NCI-H1092 (cell line): ENCODE results near the gene PARD6B.
"Not testable (repeated sequence)": the region's sequence is repeated elsewhere in the genome, so short reads cannot be mapped to it uniquely, and the experiment has no call there.

Source experiments
- DNase-seq: peaks from one replicate; lab custom pipeline; 2025; lab: John Stamatoyannopoulos, UW

Gene PARD6B

DNA sequence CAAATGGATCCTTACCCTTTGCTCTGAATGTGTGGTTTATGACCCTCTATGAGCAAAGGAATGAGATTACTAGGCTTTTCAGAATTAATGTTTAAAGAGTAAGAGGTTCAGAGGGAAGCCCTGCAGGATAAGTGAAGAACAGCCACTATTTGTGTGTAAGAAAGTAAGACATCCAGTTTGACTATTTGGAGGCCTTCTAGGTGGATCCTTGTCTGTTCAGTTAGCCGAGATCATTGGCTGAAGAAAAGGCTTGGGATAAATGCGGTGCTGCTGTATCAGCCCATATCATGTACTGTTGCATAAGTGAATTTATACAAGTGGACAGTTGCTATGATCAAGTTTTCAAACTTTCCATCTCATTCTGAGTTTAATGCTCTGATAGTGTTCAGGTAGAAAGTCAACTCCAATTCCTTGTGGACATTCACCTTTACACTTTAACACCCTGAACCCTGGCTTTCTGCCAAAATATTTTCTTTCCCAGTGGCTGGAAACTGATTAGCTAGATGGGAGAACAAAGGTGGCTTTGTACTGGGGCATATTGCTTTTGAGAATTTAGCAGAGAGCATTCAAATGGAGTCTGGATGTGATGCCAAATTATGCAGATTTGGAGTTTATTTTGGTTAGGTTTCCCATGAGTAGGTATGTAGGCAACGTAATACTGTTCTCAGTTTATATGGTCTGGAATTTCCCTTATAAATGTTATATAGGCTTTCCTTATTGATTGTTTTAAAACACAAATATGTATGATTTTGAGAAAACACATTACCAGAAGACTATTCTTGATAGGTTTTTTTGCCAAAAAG is 15.0 kb downstream of the PARD6B start:
- DNase-seq: no peak

DNA sequence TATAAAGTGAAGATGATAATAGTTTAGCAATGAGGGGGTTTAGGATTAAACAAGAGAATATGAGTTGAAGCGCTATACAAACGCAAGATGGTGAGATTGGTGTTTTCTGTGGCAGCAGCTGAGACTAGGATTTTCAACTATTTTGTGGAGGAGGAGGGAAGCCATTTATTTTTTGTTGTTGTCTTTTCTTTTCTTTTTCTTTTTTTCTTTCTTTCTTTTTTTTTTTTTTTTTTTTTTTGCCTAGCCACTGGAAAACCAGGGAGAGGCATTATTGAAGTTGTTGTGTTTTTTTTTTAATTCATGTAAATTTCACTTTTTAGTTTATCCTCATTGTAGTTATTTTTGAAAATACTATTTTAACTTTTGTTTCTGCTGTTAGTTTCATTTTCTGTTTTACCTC is 15.9 kb downstream of the PARD6B start:
- DNase-seq: no peak

DNA sequence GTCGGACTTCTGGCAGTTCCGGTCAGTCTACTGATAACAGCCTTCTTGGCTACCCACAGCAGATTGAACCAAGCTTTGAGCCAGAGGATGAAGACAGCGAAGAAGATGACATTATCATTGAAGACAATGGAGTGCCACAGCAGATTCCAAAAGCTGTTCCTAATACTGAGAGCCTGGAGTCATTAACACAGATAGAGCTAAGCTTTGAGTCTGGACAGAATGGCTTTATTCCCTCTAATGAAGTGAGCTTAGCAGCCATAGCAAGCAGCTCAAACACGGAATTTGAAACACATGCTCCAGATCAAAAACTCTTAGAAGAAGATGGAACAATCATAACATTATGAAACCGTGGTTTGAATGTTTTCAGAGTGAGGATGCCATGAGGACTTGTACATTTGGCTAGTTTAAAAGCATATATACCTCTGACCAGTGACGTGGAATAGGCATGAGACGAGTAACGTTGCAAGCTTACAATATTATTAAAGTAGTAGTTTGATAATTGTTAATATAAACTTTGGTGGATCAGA is 18.8 kb downstream of the PARD6B start:
- DNase-seq: no peak

DNA sequence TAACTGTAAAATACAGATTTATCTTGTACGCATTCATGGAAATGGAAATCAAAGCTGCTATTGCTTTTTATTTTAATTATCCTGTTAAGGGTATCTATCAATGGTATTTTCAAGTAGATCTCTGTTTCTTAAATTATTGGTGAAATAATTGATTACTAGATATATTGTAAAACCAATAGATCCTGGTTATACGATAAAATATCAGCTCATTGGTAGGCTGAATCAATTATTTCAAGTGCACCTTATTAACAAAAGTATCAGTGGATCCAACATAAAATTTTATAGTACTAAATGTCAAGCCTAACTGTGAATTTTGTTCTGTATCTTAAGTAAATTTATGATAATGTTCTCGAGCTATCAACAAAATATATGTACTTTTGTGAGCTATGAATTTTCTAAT is 21.8 kb downstream of the PARD6B start:
- no peak for DNase-seq

DNA sequence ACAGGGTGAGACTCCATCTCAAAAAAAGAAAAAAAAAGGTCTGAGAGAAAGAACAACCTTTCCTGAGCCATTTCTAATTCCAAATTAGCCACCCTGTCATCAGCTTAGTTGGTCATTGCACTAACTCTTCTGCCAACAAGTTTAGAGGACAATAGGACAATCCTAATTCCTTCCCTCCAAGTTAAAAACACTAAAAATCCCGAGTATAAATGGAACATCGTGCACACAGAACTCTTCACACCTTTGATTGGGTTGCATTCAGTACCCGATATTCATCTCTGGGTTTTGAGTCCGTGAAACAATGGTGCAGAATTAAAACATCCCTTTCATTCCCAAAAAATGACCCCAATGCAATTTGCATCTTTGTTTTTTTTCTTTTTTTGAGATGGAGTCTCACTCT is 23.0 kb downstream of the PARD6B start:
- no peak for DNase-seq

DNA sequence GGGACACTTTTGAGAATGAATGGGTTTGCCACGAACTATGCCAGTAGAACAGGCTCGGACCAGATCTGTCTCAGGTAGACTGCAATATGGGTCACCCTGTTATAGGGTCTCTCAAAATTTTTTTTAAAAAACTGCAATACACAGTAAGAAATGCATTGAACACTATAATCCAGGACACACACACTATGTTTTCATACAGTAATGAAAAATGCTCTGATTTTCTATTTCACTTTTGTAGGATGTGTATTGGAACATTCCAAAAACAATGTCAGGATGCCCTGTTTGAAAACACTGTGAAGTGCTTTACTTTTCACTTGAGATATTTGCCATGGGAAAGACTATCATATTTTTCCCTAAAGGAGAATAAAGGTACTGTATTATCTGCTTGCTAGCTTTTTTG is 25.1 kb downstream of the PARD6B start:
- DNase-seq: no peak

DNA sequence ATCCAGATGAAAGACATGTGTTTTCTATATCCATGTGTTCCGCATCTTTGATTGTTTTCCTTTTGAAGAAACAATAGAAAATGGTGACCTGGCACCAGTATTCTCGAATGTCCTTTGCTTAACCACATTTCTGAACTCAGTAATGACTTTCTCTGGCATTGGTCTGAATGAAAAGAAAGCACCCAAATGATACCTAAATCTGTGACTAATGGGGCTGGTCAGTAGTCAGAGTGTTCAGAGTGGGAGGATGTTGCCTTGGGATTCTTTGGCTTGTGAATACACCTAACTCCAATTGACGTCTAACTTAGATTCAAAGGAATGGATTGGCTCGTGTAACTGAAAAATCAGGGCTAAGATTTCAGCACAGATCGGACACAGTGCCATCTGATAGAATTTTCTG is 27.1 kb downstream of the PARD6B start:
- no peak for DNase-seq

DNA sequence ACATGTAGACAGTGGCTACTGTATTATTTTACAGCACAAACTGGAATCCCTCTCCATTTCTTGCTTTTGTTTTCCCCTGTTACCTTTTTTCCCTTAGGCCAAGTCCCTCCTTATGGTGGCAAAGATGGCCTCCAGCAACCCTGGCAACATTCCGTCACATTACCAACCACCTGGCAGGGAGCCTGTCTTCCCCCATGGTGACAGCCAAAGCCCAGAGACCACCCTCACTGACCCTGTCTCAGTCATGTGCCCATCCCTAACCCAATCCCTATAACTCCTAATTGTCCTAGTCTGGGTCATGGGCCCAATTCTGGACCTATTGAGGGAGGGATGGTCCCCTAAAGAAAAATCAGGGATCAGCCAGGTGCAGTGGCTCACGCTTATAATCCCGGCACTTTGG is 27.6 kb downstream of the PARD6B start:
- DNase-seq: no peak

DNA sequence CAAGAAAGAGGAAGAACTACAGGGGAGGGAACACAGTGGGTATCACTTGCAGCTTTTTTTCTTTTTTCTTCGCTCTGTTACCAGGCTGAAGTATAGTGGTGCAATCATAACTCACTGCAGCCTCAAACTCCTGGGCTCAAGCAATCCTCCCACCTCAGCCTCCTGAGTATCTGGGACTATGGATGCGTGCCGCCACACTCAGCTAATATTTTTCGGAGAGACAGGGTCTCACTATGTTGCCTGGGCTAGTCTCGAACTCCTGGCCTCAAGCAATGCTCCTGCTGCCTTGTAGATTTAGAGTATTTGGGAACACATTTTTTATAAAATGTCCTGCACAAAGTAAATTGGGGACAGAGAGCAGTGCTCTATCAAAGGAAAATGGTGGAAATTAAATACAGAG is 28.3 kb downstream of the PARD6B start:
- no peak for DNase-seq

DNA sequence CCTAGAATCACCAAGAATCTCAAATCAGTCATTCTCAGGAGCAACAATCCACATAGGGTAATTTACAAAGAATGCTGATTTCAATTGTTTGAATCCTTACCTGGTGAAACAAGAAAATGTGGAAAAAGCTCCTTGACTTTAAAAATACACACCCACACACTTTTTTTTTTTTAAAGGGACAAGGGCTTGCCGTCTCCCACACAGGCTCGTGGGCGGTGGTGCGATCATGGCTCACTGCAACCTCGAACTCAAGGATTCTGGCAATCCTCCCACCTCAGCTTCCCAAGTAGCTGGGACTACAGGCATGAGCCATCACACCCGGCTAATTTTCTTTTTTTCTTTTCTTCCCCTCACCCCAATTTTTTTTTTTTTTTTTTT is 30.7 kb downstream of the PARD6B start:
- DNase-seq: no peak

DNA sequence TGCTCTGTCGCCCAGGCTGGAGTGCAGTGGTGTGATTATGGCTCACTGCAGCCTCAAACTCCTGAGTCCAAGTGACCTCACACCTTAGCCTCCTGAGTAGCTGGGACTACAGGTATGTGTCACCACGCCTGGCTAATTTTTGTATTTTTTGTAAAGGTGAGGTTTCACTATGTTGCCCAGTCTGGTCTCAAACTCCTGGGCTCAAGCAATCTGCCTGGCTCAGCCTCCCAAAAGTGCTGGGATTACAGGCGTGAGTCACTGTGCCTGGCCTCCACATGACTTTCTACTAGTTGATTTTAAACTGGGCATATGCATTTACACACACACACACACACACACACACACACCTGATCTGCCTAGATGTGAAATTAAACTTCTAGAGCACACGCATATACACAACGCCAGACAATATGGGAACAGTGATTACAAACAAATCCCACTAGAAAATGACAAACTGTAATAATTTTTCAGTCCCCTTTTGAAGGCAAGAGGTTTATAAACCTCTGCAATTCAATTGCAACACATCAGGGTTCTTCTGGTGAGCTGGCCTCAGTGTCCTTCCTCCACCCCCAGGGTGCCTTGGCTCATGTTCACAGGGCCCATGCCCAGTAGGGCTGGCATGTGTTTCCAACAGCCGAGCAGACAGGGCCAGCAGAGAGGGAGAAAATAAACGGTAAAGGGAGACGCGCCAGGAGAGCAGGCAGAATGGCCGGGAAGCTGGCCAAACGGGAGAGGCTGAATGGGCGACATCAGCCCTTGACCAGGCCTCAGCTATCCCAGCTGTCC is 31.2 kb downstream of the PARD6B start:
- DNase-seq: peak; percentile 92

DNA sequence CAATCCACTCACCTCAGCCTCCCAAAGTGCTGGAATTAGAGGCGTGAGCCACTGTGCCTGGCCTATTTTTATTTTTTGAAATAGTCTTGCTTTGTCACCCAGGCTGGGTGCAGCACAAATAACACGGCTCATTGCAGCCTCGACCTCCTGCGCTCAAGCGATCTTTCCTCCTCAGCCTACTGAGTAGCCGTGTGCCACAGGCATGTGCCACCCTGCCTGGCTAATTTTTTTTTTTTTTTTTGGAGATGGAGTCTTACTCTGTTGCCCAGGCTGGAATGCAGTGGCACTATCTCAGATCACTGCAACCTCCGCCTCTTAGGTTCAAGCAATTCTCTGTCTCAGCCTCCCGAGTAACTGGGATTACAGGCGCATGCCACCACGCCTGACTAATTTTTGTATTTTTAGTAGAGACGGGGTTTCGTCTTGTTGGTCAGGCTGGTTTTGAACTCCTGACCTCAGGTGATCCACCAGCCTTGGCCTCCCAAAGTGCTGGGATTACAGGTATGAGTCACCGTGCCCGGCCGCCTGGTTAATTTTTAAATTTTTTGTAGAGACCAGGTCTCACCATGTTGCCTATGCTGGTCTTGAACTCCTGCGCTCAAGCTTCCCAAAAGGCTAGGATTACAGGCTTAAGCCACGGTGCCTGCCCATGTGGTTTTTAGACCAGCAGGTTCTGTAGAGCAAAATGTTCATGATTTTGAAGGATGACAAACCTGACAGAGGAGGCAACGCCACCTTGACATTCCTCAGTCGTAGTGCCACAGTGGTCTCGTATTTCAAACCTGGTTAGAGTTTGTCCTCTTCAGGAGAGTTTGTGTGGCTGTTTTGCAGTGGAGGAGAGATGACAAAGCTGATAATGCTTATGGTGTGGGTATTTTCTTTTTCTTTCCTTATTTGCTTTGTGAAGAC is 32.4 kb downstream of the PARD6B start:
- DNase-seq: not testable (repeated sequence)

DNA sequence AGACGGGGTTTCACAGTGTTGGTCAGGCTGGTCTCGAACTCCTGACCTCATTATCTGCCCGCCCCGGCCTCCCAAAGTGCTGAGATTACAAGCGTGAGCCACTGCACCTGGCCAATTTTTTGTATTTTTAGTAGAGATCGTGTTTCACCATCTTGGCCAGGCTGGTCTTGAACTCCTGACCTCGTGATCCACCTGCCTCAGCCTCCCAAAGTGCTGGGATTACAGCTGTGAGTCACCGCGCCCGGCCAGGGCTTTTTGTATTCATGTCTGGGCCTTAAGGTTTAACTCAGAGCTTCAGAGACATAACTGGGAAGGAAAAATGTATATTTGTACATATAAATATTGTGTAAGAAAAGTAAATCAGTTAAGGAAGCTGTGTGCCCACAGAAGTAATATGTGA is 33.9 kb downstream of the PARD6B start:
- not testable (repeated sequence) for DNase-seq

DNA sequence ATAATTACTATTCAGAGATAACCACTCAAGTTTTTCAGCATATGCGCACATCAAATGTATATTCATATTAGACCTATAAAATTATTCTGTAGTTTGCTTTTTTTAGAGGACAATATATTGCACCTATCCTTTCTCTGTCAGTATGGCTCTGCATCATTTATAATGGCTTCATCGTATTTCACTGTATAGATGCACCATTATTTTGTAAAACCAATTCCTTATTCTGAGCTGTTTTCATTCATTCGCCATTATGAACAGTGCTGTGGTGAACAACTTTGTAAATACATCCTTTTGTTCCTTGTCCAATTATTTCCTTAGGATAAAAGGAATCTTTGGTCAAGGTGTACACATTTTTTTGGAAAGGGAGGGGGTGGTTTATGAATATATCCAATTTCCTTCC is 34.3 kb downstream of the PARD6B start:
- DNase-seq: no peak

DNA sequence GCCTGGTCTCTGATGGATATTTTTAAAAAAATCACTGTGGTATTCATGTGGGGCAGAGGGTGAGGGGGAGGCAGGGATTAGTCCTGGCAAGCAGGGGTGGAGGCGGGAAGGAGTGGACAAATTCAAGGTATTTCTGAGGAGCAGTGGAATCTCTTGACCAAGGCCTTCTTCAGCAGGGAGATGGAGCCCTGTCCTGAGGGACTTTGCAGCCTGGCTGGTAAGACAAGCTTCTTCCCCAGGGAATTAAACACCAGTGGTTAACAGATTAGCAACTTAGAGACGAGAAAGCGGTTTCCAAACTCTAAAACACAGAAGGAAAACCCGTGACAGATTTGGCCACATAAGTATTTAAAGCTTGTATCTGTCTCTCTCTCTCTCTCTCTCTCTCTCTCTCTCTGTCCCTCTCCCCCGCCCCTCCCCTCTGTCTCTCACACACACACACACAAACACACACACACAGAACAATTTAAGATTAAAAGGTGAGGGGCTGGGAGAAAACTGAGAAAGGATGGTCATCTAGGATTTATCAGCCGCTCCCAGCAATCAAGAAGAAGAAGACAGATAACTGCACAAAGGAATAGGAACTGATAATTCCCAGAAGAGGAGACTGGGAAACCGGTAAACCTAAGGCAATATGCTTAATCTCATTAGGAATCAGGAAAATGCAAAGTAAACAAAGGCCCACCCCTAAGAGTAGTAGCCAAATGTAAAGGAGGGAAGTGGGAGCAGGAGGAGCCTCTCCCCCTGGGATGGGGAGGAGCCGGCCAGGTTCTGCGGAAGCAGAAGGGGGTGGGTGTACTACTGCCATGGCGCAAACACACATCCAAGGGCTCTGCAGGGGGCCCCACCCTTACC is 35.8 kb downstream of the PARD6B start:
- DNase-seq: not testable (repeated sequence)

DNA sequence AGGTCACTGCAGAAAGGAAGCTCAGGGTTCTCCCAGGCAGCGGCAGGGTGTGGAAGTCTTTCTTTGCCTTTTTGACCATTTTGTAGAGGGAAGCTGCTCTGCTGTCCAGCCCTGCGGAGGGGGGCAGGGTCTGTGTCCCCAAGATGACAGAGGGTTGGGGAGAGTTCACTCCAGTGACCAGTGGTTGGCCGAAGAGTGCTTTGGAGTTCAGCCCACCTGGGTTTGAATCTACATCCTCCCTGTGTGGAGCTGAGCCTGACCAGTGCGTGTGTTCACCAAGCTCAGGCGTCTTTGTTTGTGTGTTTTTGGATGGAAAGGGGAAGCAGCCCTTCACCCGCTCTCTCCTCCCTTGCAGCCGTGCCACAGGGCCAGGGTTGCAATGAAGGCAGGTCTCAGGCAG is 37.6 kb downstream of the PARD6B start:
- not testable (repeated sequence) for DNase-seq

DNA sequence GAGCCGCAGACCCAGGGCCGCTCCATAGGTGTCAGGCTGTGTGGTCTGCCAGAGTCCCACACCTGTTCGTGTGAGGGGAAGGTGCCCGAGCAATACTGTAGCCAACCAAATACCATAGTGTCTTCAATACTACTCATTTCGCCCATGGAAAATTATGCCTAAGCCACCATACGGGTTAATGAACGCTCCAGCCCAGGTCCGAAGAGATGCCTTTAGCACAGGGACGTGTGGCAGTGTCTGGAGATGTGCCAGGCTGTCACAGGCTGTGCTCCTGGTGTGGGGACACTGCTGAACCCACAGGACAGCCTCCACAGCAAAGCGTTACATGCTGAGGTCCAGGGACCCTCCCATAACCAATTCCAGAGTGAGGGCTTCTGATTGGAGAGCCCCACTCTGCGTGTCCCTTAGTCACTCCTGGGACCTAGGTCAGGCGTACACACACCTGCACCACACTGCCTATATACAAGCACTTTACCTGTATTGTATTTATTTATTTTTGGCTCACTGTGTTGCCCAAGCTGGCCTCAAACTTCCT is 38.2 kb downstream of the PARD6B start:
- not testable (repeated sequence) for DNase-seq

DNA sequence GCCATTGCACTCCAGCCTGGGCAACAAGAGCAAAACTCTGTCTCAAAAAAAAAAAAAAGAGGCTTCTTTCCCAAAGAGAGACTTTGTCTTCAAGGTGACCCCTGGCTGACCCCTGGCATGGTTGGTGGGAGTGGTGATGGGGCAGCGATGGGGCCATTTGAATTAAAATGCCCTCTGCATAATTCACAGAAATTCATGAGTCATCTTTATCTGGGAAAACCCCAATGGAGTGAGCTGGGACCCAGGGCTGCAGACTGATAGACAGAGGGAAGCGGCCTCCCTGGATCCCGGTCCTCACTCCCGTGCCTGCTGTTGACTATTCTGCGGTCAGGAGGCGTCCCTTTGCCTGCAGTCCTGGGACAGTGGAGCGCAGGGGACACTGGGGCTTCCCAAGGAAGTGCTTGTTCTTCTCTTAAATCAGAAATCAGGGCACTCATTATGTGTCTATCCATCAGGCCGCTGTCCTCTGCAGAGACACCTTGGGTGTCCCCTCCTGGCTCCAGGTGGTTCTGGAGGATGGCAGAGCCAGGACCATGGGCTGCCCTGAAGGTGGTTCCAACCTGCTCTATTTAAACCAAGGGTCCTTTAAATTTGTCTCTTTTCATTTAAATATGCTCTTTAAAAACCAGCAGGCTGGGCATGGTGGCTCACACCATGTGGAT is 40.2 kb downstream of the PARD6B start:
- not testable (repeated sequence) for DNase-seq

DNA sequence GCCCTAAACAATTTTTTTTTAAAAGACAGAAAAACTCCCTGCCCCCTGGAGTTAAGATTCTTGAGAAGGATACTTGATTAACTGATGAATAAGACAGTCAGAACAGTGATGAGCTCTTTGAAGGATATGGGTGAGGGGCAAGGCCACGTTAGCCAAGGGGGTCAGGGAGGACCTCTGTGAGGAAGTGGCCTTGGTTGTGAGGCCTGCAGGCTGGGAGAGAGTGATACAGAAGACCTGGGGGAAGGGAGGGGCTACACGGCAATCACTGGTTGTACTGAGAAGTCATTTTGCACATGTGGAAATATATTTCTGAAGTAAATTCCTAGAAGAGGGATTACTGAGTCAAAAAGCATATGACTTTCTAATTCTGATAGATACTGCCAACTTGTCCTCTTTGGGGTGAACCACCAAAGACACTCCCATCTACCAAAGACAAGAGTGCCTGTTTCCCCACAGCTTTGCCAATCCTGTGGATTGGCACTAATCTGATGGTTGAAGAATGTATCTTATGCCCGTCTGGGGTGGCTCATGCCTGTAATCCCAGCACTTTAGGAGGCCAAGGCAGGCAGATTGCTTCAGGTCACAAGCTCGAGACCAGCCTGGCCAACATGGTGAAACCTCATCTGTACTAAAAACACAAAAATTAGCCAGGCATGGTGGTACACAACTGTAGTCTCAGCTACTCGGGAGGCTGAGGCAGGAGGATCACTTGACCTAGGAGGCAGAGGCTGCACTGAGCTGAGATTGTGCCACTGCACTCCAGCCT is 41.2 kb downstream of the PARD6B start:
- no peak for DNase-seq

DNA sequence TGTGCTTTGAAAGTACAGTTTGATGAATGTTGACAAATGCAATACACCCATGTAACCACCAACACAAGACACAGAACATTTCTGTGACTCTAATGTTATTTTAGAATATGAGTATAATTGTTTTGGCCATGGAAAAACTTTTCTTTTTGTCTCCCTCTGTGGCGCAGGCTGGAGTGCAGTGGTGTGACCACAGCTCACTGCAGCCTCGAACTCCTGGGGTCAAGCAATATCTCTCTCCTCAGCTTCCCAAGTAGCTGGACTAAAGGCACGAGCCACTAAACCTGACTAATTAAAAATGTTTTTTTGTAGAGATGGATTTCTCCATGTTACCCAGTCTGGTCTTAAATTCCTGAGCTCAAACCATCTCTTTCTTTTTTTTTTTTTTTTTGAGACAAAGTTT is 43.1 kb downstream of the PARD6B start:
- no peak for DNase-seq
